T-cell (primary cell): ENCODE measurements around the gene ETFRF1. TPM values are rescaled to one million over a fixed set of nuclear protein-coding genes. Genes with fewer than 3 reads are reported as not detected.

ENCODE experiments used
- ATAC-seq, 4 experiments: fragments of 200-7000 bp in 3 of 4; fragments of 150-1000 bp in 1 of 4; cut with Tn5 transposase; replicated peaks in 1 of 4; 1 replicate in 3 of 4; 2 replicates in 1 of 4; pipeline ENCODE4 v1.10.0; 2021; ENCODE audit warnings: moderate library complexity in 3 of 4, mild to moderate bottlenecking in 2 of 4, moderate number of reproducible peaks in 1 of 4
- CTCF ChIA-PET, 2 donors: fragments of 300-600 bp; sonication (Branson Sonifier 250); formaldehyde crosslinking; loops; one replicate each; lab custom pipeline; 2022; ENCODE audit warnings: antibody characterized with exemption in 2 of 2; lab: Charles Lee
- POLR2A ChIA-PET, 2 donors: fragments of 300-600 bp; sonication (Branson Sonifier 250); formaldehyde crosslinking; loops; one replicate each; lab custom pipeline; 2022; ENCODE audit warnings: antibody characterized with exemption in 2 of 2; lab: Charles Lee
- DNase-seq, 35 experiments: peaks; one replicate each; pipeline versions ENCODE4 v3.0.0 to v3.0.0-alpha.2; 2013 to 2023
- H3K27ac ChIP-seq: one replicate; pipeline ENCODE4 v1.5.1; 2013; ENCODE audit warnings: low read length
- H3K27me3 ChIP-seq, 2 experiments: replicated peaks in 1 of 2; 1 replicate in 1 of 2; 2 replicates in 1 of 2; pipeline versions ENCODE4 v1.6.1 to v1.7.0; 2013; ENCODE audit warnings: low read length in 1 of 2, mixed read lengths in 1 of 2; ENCODE audit not compliant: control insufficient read depth in 2 of 2, insufficient read depth in 2 of 2; ENCODE audit errors: extremely low read depth in 1 of 2
- H3K36me3 ChIP-seq, 2 donors: 1 replicate in 1 of 2; 2 replicates in 1 of 2; pipeline versions ENCODE4 v1.6.1 to v1.7.0; 2013; ENCODE audit warnings: low read length in 1 of 2; ENCODE audit not compliant: control insufficient read depth in 2 of 2, insufficient read depth in 1 of 2; ENCODE audit errors: extremely low read depth in 1 of 2
- H3K4me1 ChIP-seq, 2 experiments: 1 replicate in 1 of 2; 2 replicates in 1 of 2; pipeline versions ENCODE4 v1.6.1 to v1.7.0; 2013; ENCODE audit warnings: low read length in 2 of 2, mixed read lengths in 1 of 2; ENCODE audit not compliant: insufficient read depth in 2 of 2, control insufficient read depth in 1 of 2; ENCODE audit errors: extremely low read depth in 1 of 2
- H3K4me3 ChIP-seq, 2 donors: 1 replicate in 1 of 2; 2 replicates in 1 of 2; pipeline versions ENCODE4 v1.5.1 to v1.7.0; 2013; ENCODE audit warnings: mild to moderate bottlenecking in 2 of 2, low read length in 1 of 2, moderate library complexity in 1 of 2; ENCODE audit not compliant: control insufficient read depth in 1 of 2; ENCODE audit errors: extremely low read depth in 1 of 2
- H3K9me3 ChIP-seq: 2 replicates; pipeline ENCODE4 v1.7.0; 2013
- H3K27ac Mint-ChIP-seq, 2 donors: one replicate each; pipeline ENCODE4 v1.8.0; 2020 to 2021; ENCODE audit warnings: mild to moderate bottlenecking in 2 of 2, mixed read lengths in 2 of 2
- H3K27me3 Mint-ChIP-seq, 2 donors: one replicate each; pipeline ENCODE4 v1.8.0; 2021 to 2022; ENCODE audit warnings: mixed read lengths in 2 of 2
- H3K36me3 Mint-ChIP-seq: one replicate; pipeline ENCODE4 v1.8.0; 2021; ENCODE audit warnings: mixed read lengths
- H3K4me1 Mint-ChIP-seq, 3 donors: one replicate each; pipeline ENCODE4 v1.8.0; 2020 to 2022; ENCODE audit warnings: mixed read lengths in 3 of 3, mild to moderate bottlenecking in 1 of 3
- H3K4me3 Mint-ChIP-seq, 3 donors: one replicate each; pipeline ENCODE4 v1.8.0; 2020 to 2022; ENCODE audit warnings: mild to moderate bottlenecking in 3 of 3, mixed read lengths in 3 of 3, moderate library complexity in 3 of 3
- H3K9me3 Mint-ChIP-seq, 3 donors: one replicate each; pipeline ENCODE4 v1.8.0; 2020 to 2022; ENCODE audit warnings: mixed read lengths in 3 of 3
- WGBS: methylation state at CpG from one replicate; pipeline ENCODE4 v1.1.5; 2013; ENCODE audit warnings: missing lambda C conversion rate; ENCODE audit not compliant: insufficient coverage; 5-methylcytosine and 5-hydroxymethylcytosine counted together
- total RNA-seq, 35 experiments: library from RNA in 6 of 35; stranded (reverse) in 6 of 35; fragments of 120-200 nt in 1 of 35; gene quantifications; one replicate each; pipeline versions ENCODE4 v1.2.1 to v1.2.4 and lab custom pipeline; 2013 to 2026

ETFRF1 gene
- total RNA-seq, 5 donors from 2014 or later (not counting 1 experiment from before 2014, with no cell fraction given): 20.0 to 34.4 (median 22.1) TPM

DNA sequence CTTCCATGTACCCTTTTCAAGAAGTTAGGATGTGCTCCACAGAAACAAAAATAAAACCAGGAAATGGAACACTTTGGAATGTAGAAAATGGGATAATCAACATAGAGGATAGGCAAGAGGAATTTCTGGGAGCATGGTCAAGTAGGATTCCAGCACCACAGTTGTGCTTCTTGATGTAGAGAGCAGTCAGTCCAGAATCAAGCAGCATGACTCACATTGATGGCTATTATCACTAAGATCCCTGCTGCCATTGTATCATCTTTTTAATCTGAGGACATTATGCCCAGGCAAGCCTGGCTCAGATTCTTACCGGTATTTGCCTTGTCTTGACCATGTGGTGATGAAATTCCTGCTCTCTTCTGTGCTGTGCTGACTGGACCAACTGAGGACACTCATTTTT, 5.7 kb downstream of the ETFRF1 start:
- H3K27ac Mint-ChIP-seq: peak overlapping the region; percentile 40 to 66
- ChIA-PET CTCF (no interaction called here), POLR2A (interaction anchor here in 1 of 2 donors (0.6 kb wide), 2 partner anchors 10 to 37 kb away, joined by 3 read pairs; no protein-coding TSS in a partner anchor)
- H3K4me1 Mint-ChIP-seq: peaks cover 36 to 41% (median 37%) of the 10 kb centered on the region in 3 donors
- H3K4me3 Mint-ChIP-seq: no peak overlapping the region
- H3K27me3 Mint-ChIP-seq: no peaks in the 10 kb centered on the region
- no peaks in the 10 kb centered on the region for H3K9me3 Mint-ChIP-seq
- no peak overlapping the region for H3K27ac ChIP-seq
- no peaks in the 10 kb centered on the region for H3K9me3 ChIP-seq
- no peak overlapping the region for H3K4me3 ChIP-seq
- H3K36me3 Mint-ChIP-seq: peaks cover 7% of the 10 kb centered on the region
- 100% methylated on average over 1 of the region's 1 CpG for WGBS
- no peaks in the 10 kb centered on the region for H3K27me3 ChIP-seq
- ATAC-seq (no peak), DNase-seq (no peak)
- peaks cover 2 to 6% of the 10 kb centered on the region in 2 experiments for H3K4me1 ChIP-seq
- H3K36me3 ChIP-seq: peaks cover 0 to 11% of the 10 kb centered on the region in 2 donors

DNA sequence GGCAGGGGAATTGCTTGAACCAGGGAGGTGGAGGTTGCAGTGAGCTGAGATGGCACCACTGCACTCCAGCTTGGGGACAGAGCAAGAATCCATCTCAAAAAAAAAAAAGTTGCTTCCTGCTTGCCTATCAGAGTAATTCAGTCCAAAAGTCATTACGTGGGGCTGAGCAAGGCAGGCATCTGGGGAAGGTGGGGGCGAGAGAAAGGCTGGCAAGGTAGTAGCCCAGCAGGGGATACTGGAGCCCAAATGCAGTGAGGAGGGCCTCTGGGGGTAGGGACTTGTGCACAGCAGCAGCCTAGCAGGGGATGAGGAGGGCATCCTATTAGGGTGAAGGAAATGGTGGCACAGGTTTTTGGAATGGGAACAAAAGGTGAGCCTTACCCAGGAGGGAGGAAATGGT, 7.1 kb downstream of the ETFRF1 start:
- Mint-ChIP-seq H3K4me3 (no peak overlapping the region), H3K4me1 (peaks cover 29 to 37% (median 31%) of the 10 kb centered on the region in 3 donors), H3K27me3 (no peaks in the 10 kb centered on the region), H3K27ac (peak overlapping the region; percentile 58 to 66), H3K36me3 (peaks cover 15% of the 10 kb centered on the region), H3K9me3 (no peaks in the 10 kb centered on the region)
- Histone ChIP-seq H3K36me3 (peaks cover 0 to 18% of the 10 kb centered on the region in 2 donors), H3K27me3 (no peaks in the 10 kb centered on the region), H3K27ac (no peak overlapping the region), H3K4me3 (no peak overlapping the region), H3K9me3 (no peaks in the 10 kb centered on the region), H3K4me1 (no peaks in the 10 kb centered on the region)
- ATAC-seq (peak in 1 of 4 experiments; percentile 16), DNase-seq (no peak)
- POLR2A ChIA-PET: interaction anchor here in 1 of 2 donors (0.6 kb wide), 1 partner anchor 24 kb away, joined by 4 read pairs; no protein-coding TSS in a partner anchor
- CTCF ChIA-PET: no interaction called here
- WGBS: 97% methylated on average over 2 of the region's 2 CpGs

DNA sequence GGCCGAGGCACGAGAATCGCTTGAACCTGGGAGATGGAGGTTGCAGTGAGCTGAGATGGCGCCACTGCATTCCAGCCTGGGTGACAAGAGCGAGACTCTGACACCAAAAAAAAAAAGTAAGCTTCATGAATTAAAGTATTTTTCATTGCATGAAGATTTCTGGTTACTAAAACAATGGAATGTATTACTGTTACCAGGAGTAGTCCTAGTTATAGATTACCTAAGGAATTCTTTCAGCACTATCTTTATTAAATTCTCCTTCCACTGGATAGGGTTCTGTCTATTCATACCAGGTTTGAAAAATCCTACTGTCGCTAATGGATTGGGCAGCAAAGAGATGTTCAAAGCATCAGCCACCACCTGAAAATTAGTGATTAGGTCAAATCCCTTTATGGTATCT, 12.4 kb downstream of the ETFRF1 start:
- Histone ChIP-seq H3K4me3 (no peak overlapping the region), H3K27me3 (no peaks in the 10 kb centered on the region), H3K9me3 (no peaks in the 10 kb centered on the region), H3K36me3 (peaks cover 0 to 28% of the 10 kb centered on the region in 2 donors), H3K27ac (no peak overlapping the region), H3K4me1 (no peaks in the 10 kb centered on the region)
- Mint-ChIP-seq H3K27me3 (no peaks in the 10 kb centered on the region), H3K4me3 (no peak overlapping the region), H3K36me3 (peaks cover 27% of the 10 kb centered on the region), H3K4me1 (peaks cover 8 to 22% (median 11%) of the 10 kb centered on the region in 3 donors), H3K9me3 (no peaks in the 10 kb centered on the region), H3K27ac (peak overlapping the region in 1 of 2 donors; percentile 5)
- ChIA-PET CTCF (interaction anchor here in 1 of 2 donors (0.7 kb wide), 1 partner anchor 123 kb away, joined by 4 read pairs; no protein-coding TSS in a partner anchor), POLR2A (interaction anchor here in 1 of 2 donors (0.6 kb wide), 3 partner anchors 7 to 155 kb away, joined by 3 to 7 read pairs (median 4); no protein-coding TSS in a partner anchor)
- DNase-seq: no peak
- ATAC-seq: no peak
- WGBS: 100% methylated on average over 1 of the region's 6 CpGs

DNA sequence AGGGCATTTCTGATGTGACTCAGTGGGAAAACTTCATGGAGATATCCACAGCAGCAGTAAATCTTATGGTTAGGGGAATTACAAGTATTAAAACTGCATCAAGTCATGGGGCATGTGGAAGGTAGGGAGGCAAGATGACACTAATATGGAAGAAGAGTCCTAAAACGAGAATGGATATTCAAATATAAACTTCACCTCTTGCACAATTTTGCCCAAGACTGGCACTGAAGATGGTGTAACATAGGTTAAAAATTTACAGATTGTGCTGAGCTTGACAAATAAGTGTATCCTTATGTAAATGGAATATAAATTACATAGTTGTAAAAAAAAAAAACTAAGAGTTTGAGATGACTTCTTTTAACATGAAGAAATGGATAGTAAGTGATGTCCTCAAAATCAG, 12.8 kb downstream of the ETFRF1 start:
- CTCF ChIA-PET: interaction anchor here in 1 of 2 donors (0.7 kb wide), 1 partner anchor 123 kb away, joined by 4 read pairs; no protein-coding TSS in a partner anchor
- DNase-seq: no peak
- Mint-ChIP-seq H3K4me3 (no peak overlapping the region), H3K27me3 (no peaks in the 10 kb centered on the region), H3K36me3 (peaks cover 27% of the 10 kb centered on the region), H3K27ac (peak overlapping the region in 1 of 2 donors; percentile 5), H3K4me1 (peaks cover 6 to 20% (median 7%) of the 10 kb centered on the region in 3 donors), H3K9me3 (no peaks in the 10 kb centered on the region)
- POLR2A ChIA-PET: interaction anchor here (0.6 to 1.1 kb wide), 3 partner anchors 10 to 155 kb away, joined by 3 to 4 read pairs (median 3); no protein-coding TSS in a partner anchor
- H3K27me3 ChIP-seq: no peaks in the 10 kb centered on the region
- no CpG with 5 or more reads among the region's 1 CpG for WGBS
- H3K9me3 ChIP-seq: no peaks in the 10 kb centered on the region
- no peak overlapping the region for H3K4me3 ChIP-seq
- H3K27ac ChIP-seq: no peak overlapping the region
- no peak for ATAC-seq
- no peaks in the 10 kb centered on the region for H3K4me1 ChIP-seq
- H3K36me3 ChIP-seq: peaks cover 0 to 28% of the 10 kb centered on the region in 2 donors

DNA sequence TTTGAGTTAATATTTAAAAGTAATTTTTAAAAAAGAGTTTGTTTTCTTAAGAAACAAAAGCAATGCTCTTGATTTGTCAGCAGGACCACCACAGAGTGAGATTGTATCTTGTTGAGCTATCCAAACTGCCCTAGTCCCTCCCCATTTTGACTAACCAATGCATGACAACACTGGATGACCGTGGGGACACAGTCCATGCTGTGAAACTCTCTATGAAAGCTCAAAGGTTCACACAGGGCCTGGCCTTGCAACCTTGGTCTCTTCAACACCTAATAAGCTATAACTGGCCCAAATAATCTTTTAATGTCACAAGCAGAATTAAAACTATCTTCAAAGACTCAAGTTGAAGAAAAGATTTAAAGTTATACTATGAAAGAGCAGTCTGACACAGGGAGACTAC, 13.5 kb downstream of the ETFRF1 start:
- H3K27ac ChIP-seq: no peak overlapping the region
- H3K4me3 ChIP-seq: no peak overlapping the region
- H3K27me3 ChIP-seq: no peaks in the 10 kb centered on the region
- H3K4me1 ChIP-seq: no peaks in the 10 kb centered on the region
- DNase-seq (no peak), ATAC-seq (no peak)
- Mint-ChIP-seq H3K27me3 (no peaks in the 10 kb centered on the region), H3K4me1 (peaks cover under 1 to 15% (median 4%) of the 10 kb centered on the region in 3 donors), H3K27ac (no peak overlapping the region), H3K4me3 (no peak overlapping the region), H3K36me3 (peaks cover 23% of the 10 kb centered on the region), H3K9me3 (no peaks in the 10 kb centered on the region)
- ChIA-PET POLR2A (interaction anchor here (0.9 to 1.3 kb wide), 3 partner anchors 11 to 14 kb away, joined by 3 to 6 read pairs (median 3); partner anchors contain the start of genes DNAI7 (in 2 of the 2) and ETFRF1 (in 2 of the 2)), CTCF (interaction anchor here (0.7 to 1.0 kb wide), 3 partner anchors 9 to 33 kb away, joined by 3 to 6 read pairs (median 3); no protein-coding TSS in a partner anchor)
- 83% methylated on average over 1 of the region's 1 CpG for WGBS
- H3K9me3 ChIP-seq: no peaks in the 10 kb centered on the region
- peaks cover 0 to 26% of the 10 kb centered on the region in 2 donors for H3K36me3 ChIP-seq

DNA sequence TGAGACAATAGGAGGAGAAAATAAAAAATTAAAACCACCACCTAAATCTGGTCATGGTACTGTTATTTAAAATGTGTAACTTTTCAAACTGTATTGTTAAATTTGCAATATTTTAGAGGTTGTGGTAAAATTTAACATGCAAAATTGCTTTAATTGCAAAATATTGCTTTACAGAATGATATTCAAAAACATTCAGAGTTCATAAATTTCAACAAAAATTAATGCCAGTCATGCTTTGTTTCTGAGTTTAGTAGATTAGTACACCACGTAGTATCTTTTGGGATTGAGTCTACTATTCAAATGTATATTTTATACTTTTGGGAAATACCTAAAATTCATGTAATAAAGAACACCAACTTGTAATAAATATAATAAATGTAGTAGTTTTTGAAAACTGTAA, 18.3 kb downstream of the ETFRF1 start:
- POLR2A ChIA-PET: interaction anchor here (0.9 to 1.0 kb wide), 2 partner anchors 11 to 22 kb away, joined by 4 read pairs; no protein-coding TSS in a partner anchor
- Histone ChIP-seq H3K27me3 (no peaks in the 10 kb centered on the region), H3K4me1 (no peaks in the 10 kb centered on the region), H3K36me3 (peaks cover 4 to 17% of the 10 kb centered on the region in 2 donors), H3K27ac (no peak overlapping the region), H3K4me3 (no peak overlapping the region), H3K9me3 (no peaks in the 10 kb centered on the region)
- peaks cover 0 to 11% (median 5%) of the 10 kb centered on the region in 3 donors for H3K4me1 Mint-ChIP-seq
- no peaks in the 10 kb centered on the region for H3K9me3 Mint-ChIP-seq
- H3K27me3 Mint-ChIP-seq: no peaks in the 10 kb centered on the region
- H3K36me3 Mint-ChIP-seq: peaks cover 18% of the 10 kb centered on the region
- CTCF ChIA-PET: no interaction called here
- no peak overlapping the region for H3K4me3 Mint-ChIP-seq
- no peak for DNase-seq
- no CpG with 5 or more reads among the region's 1 CpG for WGBS
- ATAC-seq: no peak
- no peak overlapping the region for H3K27ac Mint-ChIP-seq
